ENCODE results near the gene MYT1. TPM values are rescaled to one million over a fixed set of nuclear protein-coding genes. Genes with fewer than 3 reads are reported as not detected.

MYT1 gene
- total and polyA plus RNA-seq, 2 of the 13 experiments (the other 11 are each of a cell fraction or from before 2014, with no cell fraction given), result 0.58 to 2.5 TPM

DNA sequence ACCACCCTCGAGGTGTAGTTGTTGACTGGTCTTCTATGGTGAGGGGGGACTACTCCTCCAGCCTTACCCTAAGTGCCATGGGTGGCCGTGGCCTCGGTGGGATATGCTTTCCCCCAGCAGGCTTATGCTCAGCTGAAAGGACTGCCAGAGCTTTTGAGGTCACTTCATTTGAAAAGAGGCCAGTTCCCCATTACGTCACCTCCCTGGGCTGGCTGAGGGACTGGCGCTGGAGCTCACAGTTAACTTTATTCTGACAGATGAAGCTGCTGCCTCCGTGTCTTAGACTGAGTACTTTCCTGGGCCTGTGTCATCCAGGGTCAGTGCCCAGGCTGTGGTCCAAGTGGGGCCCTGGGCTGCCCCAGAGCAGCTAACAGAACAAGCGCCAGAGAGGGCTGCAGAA is 48.5 kb downstream of the MYT1 start (continued):
- TF ChIP-seq, protein P1, sequence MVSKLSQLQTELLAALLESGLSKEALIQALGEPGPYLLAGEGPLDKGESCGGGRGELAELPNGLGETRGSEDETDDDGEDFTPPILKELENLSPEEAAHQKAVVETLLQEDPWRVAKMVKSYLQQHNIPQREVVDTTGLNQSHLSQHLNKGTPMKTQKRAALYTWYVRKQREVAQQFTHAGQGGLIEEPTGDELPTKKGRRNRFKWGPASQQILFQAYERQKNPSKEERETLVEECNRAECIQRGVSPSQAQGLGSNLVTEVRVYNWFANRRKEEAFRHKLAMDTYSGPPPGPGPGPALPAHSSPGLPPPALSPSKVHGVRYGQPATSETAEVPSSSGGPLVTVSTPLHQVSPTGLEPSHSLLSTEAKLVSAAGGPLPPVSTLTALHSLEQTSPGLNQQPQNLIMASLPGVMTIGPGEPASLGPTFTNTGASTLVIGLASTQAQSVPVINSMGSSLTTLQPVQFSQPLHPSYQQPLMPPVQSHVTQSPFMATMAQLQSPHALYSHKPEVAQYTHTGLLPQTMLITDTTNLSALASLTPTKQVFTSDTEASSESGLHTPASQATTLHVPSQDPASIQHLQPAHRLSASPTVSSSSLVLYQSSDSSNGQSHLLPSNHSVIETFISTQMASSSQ (IDR thresholded peaks at IDR 0.05; ENCODE audit: low read depth), result no peak
- TF ChIP-seq, protein P1 (CRISPR knock-in tag; IDR thresholded peaks at IDR 0.05; ENCODE audit: borderline replicate concordance), result no peak
- TF ChIP-seq SNAPC2 (CRISPR knock-in tag; IDR thresholded peaks at IDR 0.05), result no peak
- no peak for TF ChIP-seq SAFB2 (CRISPR knock-in tag; IDR thresholded peaks at IDR 0.05; ENCODE audit: borderline replicate concordance, low read depth)
- TF ChIP-seq, protein P2, sequence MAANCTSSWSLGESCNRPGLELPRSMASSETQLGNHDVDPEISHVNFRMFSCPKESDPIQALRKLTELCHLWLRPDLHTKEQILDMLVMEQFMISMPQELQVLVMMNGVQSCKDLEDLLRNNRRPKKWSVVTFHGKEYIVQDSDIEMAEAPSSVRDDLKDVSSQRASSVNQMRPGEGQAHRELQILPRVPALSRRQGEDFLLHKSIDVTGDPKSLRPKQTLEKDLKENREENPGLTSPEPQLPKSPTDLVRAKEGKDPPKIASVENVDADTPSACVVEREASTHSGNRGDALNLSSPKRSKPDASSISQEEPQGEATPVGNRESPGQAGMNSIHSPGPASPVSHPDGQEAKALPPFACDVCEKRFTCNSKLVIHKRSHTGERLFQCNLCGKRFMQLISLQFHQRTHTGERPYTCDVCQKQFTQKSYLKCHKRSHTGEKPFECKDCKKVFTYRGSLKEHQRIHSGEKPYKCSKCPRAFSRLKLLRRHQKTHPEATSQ (CRISPR knock-in tag; IDR thresholded peaks at IDR 0.05; ENCODE audit: borderline replicate concordance), result no peak
- no peak for TF ChIP-seq SPEN (CRISPR knock-in tag; IDR thresholded peaks at IDR 0.05; ENCODE audit: low read depth)
- no peak for TF ChIP-seq NFYC (CRISPR knock-in tag; IDR thresholded peaks at IDR 0.05)
- no peak for TF ChIP-seq ZNF337 (CRISPR knock-in tag; IDR thresholded peaks at IDR 0.05; ENCODE audit: borderline replicate concordance, low read depth)
- no peak for TF ChIP-seq ZNF451 (CRISPR knock-in tag; IDR thresholded peaks at IDR 0.05)
- no peak for TF ChIP-seq ZNF678 (CRISPR knock-in tag; IDR thresholded peaks at IDR 0.05)
- TF ChIP-seq ZNF121 (CRISPR knock-in tag; IDR thresholded peaks at IDR 0.05), result no peak
- no peak for TF ChIP-seq GTF2F1 (IDR thresholded peaks at IDR 0.05; ENCODE audit: low read length)
- TF ChIP-seq ZNF460 (CRISPR knock-in tag; IDR thresholded peaks at IDR 0.05; ENCODE audit: borderline replicate concordance), result no peak
- TF ChIP-seq, protein P3, sequence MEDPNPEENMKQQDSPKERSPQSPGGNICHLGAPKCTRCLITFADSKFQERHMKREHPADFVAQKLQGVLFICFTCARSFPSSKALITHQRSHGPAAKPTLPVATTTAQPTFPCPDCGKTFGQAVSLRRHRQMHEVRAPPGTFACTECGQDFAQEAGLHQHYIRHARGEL (CRISPR knock-in tag; IDR thresholded peaks at IDR 0.05), result no peak
- TF ChIP-seq CCAR2 (optimal IDR thresholded peaks at IDR 0.05; ENCODE audit: low read depth, low read length), result no peak
- no peak for TF ChIP-seq GZF1 (CRISPR knock-in tag; IDR thresholded peaks at IDR 0.05)
- TF ChIP-seq NFKB2 (CRISPR knock-in tag; IDR thresholded peaks at IDR 0.05; ENCODE audit: borderline replicate concordance), result no peak
- no peak for TF ChIP-seq POLR2AphosphoS5 (IDR thresholded peaks at IDR 0.05; ENCODE audit: low read depth, low read length)
- no peak for TF ChIP-seq ZNF746 (CRISPR knock-in tag; IDR thresholded peaks at IDR 0.05)
- TF ChIP-seq ZNF713 (CRISPR knock-in tag; IDR thresholded peaks at IDR 0.05), result no peak
- TF ChIP-seq ZNF569 (CRISPR knock-in tag; IDR thresholded peaks at IDR 0.05; ENCODE audit: borderline replicate concordance), result no peak
- TF ChIP-seq RORA (CRISPR knock-in tag; IDR thresholded peaks at IDR 0.05), result no peak
- TF ChIP-seq TCF12 (IDR thresholded peaks at IDR 0.05), result no peak
- TF ChIP-seq TCF12 (CRISPR knock-in tag; IDR thresholded peaks at IDR 0.05), result no peak
- no peak for TF ChIP-seq ZNF883 (CRISPR knock-in tag; IDR thresholded peaks at IDR 0.05; ENCODE audit: not compliant biosample characterization)
- no peak for TF ChIP-seq PCBP2 (optimal IDR thresholded peaks at IDR 0.05; ENCODE audit: low read depth, low read length, poor library complexity, severe bottlenecking)
- no peak for TF ChIP-seq HDAC1 (CRISPR knock-in tag; IDR thresholded peaks at IDR 0.05)

Measured in HepG2 (cell line).